ENCODE results near the gene EXOSC2.
"Not testable (repeated sequence)": the region's sequence is repeated elsewhere in the genome, so short reads cannot be mapped to it uniquely, and the experiment has no call there.

EXOSC2 gene

GRCh38 chr9:130668659-130669058 is 24.9 kb upstream of the EXOSC2 start:
- DNase-seq = no peak

- DNase-seq = no peak
Measured at GRCh38 chr9:130669965-130670364, 23.6 kb upstream of the EXOSC2 start.

GRCh38 chr9:130670644-130671043 is 22.9 kb upstream of the EXOSC2 start:
- no peak for DNase-seq

GRCh38 chr9:130672466-130672865 is 21.1 kb upstream of the EXOSC2 start:
- no peak for DNase-seq

- DNase-seq = no peak
Measured at GRCh38 chr9:130672933-130673615, 20.5 kb upstream of the EXOSC2 start.

- DNase-seq = no peak
Measured at GRCh38 chr9:130675396-130675795, 18.2 kb upstream of the EXOSC2 start.

- no peak for DNase-seq
Measured at GRCh38 chr9:130677252-130677651, 16.3 kb upstream of the EXOSC2 start.

GRCh38 chr9:130680836-130681768 is 12.5 kb upstream of the EXOSC2 start:
- peak; percentile 20 for DNase-seq

- no peak for DNase-seq
Measured at GRCh38 chr9:130681769-130682420, 11.7 kb upstream of the EXOSC2 start.

GRCh38 chr9:130682421-130683121 is 11.0 kb upstream of the EXOSC2 start:
- peak; percentile 43 for DNase-seq

GRCh38 chr9:130685104-130685503 is 8.5 kb upstream of the EXOSC2 start:
- DNase-seq = no peak

GRCh38 chr9:130685945-130686344 is 7.6 kb upstream of the EXOSC2 start:
- DNase-seq = not testable (repeated sequence)

- DNase-seq = no peak
Measured at GRCh38 chr9:130687615-130688014, 6.0 kb upstream of the EXOSC2 start.

- no peak for DNase-seq
Measured at GRCh38 chr9:130688072-130688471, 5.5 kb upstream of the EXOSC2 start.

- no peak for DNase-seq
Measured at GRCh38 chr9:130689572-130689936, 4.0 kb upstream of the EXOSC2 start.

- DNase-seq = no peak
Measured at GRCh38 chr9:130689937-130690700, 3.5 kb upstream of the EXOSC2 start.

GRCh38 chr9:130692321-130692720 is 1.3 kb upstream of the EXOSC2 start:
- DNase-seq = no peak

- DNase-seq = no peak
Measured at GRCh38 chr9:130693101-130693425, 517 bp upstream of the EXOSC2 start.

GRCh38 chr9:130694205-130694604 is 625 bp downstream of the EXOSC2 start:
- no peak for DNase-seq

- DNase-seq = no peak
Measured at GRCh38 chr9:130696139-130696650, 2.6 kb downstream of the EXOSC2 start.

GRCh38 chr9:130696996-130697395 is 3.4 kb downstream of the EXOSC2 start:
- DNase-seq = no peak

- no peak for DNase-seq
Measured at GRCh38 chr9:130698514-130698913, 4.9 kb downstream of the EXOSC2 start.
